Heart left ventricle (tissue), 16 donors: ENCODE results near the gene A1BG. TPM values are rescaled to one million over a fixed set of nuclear protein-coding genes. Genes with fewer than 3 reads are reported as not detected.
A peak's percentile ranks its signal among the peaks of the same experiment; 100 is the strongest.

Experiments used
- ATAC-seq, 4 donors: fragments of 200-7000 bp; cut with Tn5 transposase; one replicate each; pipeline ENCODE4 v1.9.1; 2020 to 2022; ENCODE audit warnings: moderate library complexity in 4 of 4, mild to moderate bottlenecking in 3 of 4, moderate number of reproducible peaks in 1 of 4
- DNase-seq, 5 donors: peaks; one replicate each; pipeline ENCODE4 v3.0.0-alpha.2; 2020
- H3K27ac ChIP-seq, 12 donors: fragments of 200-600 bp; sonication (generic) in 4 of 12; one replicate each; pipeline versions ENCODE4 v1.5.0 to v1.8.0; 2016 to 2022; ENCODE audit warnings: mild to moderate bottlenecking in 2 of 12
- H3K27me3 ChIP-seq, 9 donors: fragments of 200-600 bp; sonication (generic) in 2 of 9; one replicate each; pipeline versions ENCODE4 v1.5.1 to v1.8.0; 2016 to 2022; ENCODE audit warnings: mild to moderate bottlenecking in 3 of 9
- H3K36me3 ChIP-seq, 9 donors: fragments of 200-600 bp; sonication (generic) in 2 of 9; one replicate each; pipeline versions ENCODE4 v1.5.0 to v1.8.0; 2018 to 2022; ENCODE audit warnings: mild to moderate bottlenecking in 2 of 9
- H3K4me1 ChIP-seq, 12 donors: fragments of 200-600 bp; sonication (generic) in 4 of 12; one replicate each; pipeline versions ENCODE4 v1.5.0 to v1.8.0; 2016 to 2022; ENCODE audit warnings: mild to moderate bottlenecking in 3 of 12
- H3K4me3 ChIP-seq, 12 donors: fragments of 200-600 bp; sonication (generic) in 4 of 12; one replicate each; pipeline versions ENCODE4 v1.5.0 to v1.8.0; 2017 to 2022; ENCODE audit warnings: mild to moderate bottlenecking in 9 of 12, moderate library complexity in 4 of 12
- H3K9me3 ChIP-seq, 12 donors: fragments of 200-600 bp; sonication (generic) in 4 of 12; one replicate each; pipeline versions ENCODE4 v1.5.0 to v1.8.0; 2016 to 2022; ENCODE audit warnings: mild to moderate bottlenecking in 1 of 12
- POLR2A ChIP-seq, 2 donors: fragments of 450-650 bp; IDR thresholded peaks; one replicate each; pipeline ENCODE4 v1.6.1; 2017; ENCODE audit warnings: antibody characterized with exemption in 2 of 2, mild to moderate bottlenecking in 2 of 2, moderate library complexity in 2 of 2
- WGBS, 4 donors: extraction: QIAGEN DNeasy Blood & Tissue Kit in 2 of 4; methylation state at CpG; one replicate each; pipeline versions ENCODE4 v1.1.5 to v1.1.7; 2013 to 2018; 5-methylcytosine and 5-hydroxymethylcytosine counted together
- intact Hi-C, 10 donors: fragments of 100-400 bp; cut with DNase I; formaldehyde crosslinking; loops; one replicate each; pipeline versions ENCODE4 v1.11.1 to v1.14.2; 2022
- polyA plus RNA-seq, 2 donors: library from polyadenylated mRNA; stranded (reverse); fragments of 200-250 nt; gene quantifications; one replicate each; pipeline ENCODE4 v1.2.3, GENCODE V29; 2013
- total RNA-seq, 9 donors: library from RNA; depleted of rRNA in 2 of 9; stranded (reverse); fragments of >200 nt in 2 of 9; fragmentation: NEBNext Ultra II Directional in 3 of 9; extraction: Animal tissue kit (Norgen Biotek cat#: 25700) in 3 of 9; gene quantifications; one replicate each; pipeline versions ENCODE4 v1.1.0 to v1.2.4, GENCODE V29; 2016 to 2023
- TF ChIP-seq, protein P1 (sequence below), 12 donors: fragments of 200-600 bp; sonication (generic) in 4 of 12; IDR thresholded peaks; one replicate each; pipeline versions ENCODE4 v1.5.0 to v1.8.0; 2018 to 2022; ENCODE audit warnings: antibody characterized with exemption in 12 of 12, mild to moderate bottlenecking in 5 of 12
- donor health status: ischemic (EF 13 %, LVEDD 7.1; RV severe dilation, severe dysfunction).
- donor health status: healthy with polysubstance abuse.
- donor health status: DM: no; HTN: yes; CAD: no.
- donor health status: DM: no; HTN: no; CAD: no.
- donor health status: ischemic (EF 25% LVEDD 6.9; RV normal size, moderate dysfunction).
- donor health status: ischemic (EF 25% LVEDD 5.7; RV mildly dilated, moderate dysfunction).
- donor health status: healthy.
- donor health status: DM: yes; HTN: yes; CAD: no.
- donor health status: ischemic (EF 35%, LVEDD 5.7; RV mildly dilated, moderate dysfunction).
- donor health status: nonischemic (EF 11% LVEDD 7.7; RV severe dilation, severe dysfunction).
- donor health status: DM: yes; HTN: yes; CAD: no.
- donor health status: PGD.
- donor health status: ischemic (EF 29% LVEDD 5.4; RV normal size, mild dysfunction).
- donor health status: nonischemic (EF 23%, LVEDD 6.1; RV moderate dilation, normal function).

A1BG gene
- total and polyA plus RNA-seq, 11 donors = 0.23 to 6.6 (median 4.0) TPM

DNA sequence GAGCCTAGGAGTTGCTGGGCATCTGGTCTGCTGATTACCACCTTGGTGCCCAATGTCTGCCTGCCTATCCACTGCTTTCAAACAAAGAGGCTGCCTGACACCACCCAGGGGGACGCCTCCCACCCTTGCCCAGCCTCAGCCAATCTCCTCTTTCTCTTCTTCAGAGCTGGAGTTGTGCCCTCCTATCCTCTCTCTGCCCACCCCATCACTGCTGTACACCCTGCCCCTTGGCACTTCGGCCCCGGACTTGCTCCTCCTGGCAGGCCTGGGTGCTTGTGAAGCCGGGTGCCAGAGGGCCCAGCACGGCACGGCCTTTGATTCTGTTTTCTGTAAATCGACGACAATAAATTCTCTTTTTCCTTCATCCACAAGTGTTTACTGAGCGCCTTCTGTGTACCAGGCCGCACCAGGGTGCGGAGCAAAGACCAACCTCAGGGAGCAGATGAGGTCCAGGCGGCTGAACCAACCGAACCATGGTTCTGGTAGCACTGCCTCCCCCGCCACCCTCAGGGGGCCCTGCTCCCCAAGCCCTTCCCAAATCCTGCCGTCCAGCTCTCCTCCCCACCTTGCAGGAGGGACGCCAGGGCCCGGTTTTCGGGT, 47.1 kb upstream of the A1BG start:
- DNase-seq (no peak), ATAC-seq (no peak)
- intact Hi-C loops = loop anchor here in 1 of 10 donors (2.0 kb wide), 1 partner anchor 14 kb away; the partner anchor contains the start of gene RPS5
- H3K27me3 ChIP-seq = peaks cover 5 to 22% (median 16%) of the 10 kb centered on the region in 9 donors
- no peak for TF ChIP-seq POLR2A (IDR thresholded peaks at IDR 0.05)
- TF ChIP-seq, protein P1, sequence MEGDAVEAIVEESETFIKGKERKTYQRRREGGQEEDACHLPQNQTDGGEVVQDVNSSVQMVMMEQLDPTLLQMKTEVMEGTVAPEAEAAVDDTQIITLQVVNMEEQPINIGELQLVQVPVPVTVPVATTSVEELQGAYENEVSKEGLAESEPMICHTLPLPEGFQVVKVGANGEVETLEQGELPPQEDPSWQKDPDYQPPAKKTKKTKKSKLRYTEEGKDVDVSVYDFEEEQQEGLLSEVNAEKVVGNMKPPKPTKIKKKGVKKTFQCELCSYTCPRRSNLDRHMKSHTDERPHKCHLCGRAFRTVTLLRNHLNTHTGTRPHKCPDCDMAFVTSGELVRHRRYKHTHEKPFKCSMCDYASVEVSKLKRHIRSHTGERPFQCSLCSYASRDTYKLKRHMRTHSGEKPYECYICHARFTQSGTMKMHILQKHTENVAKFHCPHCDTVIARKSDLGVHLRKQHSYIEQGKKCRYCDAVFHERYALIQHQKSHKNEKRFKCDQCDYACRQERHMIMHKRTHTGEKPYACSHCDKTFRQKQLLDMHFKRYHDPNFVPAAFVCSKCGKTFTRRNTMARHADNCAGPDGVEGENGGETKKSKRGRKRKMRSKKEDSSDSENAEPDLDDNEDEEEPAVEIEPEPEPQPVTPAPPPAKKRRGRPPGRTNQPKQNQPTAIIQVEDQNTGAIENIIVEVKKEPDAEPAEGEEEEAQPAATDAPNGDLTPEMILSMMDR (IDR thresholded peaks at IDR 0.05) = no peak
- peak overlapping the region in 6 of 12 donors; percentile 7 to 67 (median 45) for H3K27ac ChIP-seq
- no peaks in the 10 kb centered on the region for H3K9me3 ChIP-seq
- H3K4me1 ChIP-seq = peaks cover 3 to 31% (median 14%) of the 10 kb centered on the region in 12 donors
- peaks cover 0 to under 1% (median 0%) of the 10 kb centered on the region in 9 donors for H3K36me3 ChIP-seq
- H3K4me3 ChIP-seq = peak overlapping the region; percentile 21 to 83 (median 64)
- 56 to 63% (median 59%) methylated on average over 13 to 18 of the region's 18 CpGs for WGBS, 4 donors

DNA sequence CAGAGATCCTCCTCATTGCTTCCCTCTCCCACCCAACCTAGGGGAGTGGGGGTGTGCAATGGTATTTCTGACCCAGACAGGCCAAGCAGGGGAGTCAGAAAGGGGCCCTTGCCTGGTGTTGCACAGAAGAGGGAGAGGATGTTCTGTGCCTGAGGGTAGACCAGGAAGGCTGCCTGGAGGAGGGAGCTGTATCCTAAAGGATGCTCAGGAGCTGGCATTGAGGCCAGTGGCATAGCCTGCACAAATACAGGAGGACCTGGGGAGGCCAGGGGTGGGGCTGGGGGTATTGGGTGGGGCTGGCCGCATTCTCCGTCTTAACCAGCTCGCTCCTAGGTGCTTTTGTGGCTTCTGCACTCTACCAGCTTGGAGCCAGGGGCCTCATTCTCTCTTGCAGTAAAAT, 46.6 kb upstream of the A1BG start:
- ATAC-seq = no peak
- TF ChIP-seq, protein P1 (IDR thresholded peaks at IDR 0.05) = no peak
- TF ChIP-seq POLR2A (IDR thresholded peaks at IDR 0.05) = no peak
- intact Hi-C loops = loop anchor here in 1 of 10 donors (2.0 kb wide), 1 partner anchor 13 kb away; the partner anchor contains the start of gene RPS5
- 91 to 100% (median 99%) methylated on average over 2 to 3 of the region's 3 CpGs for WGBS, 4 donors
- Histone ChIP-seq H3K4me3 (no peak overlapping the region), H3K4me1 (peaks cover 3 to 31% (median 14%) of the 10 kb centered on the region in 12 donors), H3K27me3 (peaks cover 5 to 25% (median 16%) of the 10 kb centered on the region in 9 donors), H3K9me3 (no peaks in the 10 kb centered on the region), H3K36me3 (peaks cover 0 to 6% (median 1%) of the 10 kb centered on the region in 9 donors), H3K27ac (no peak overlapping the region)
- no peak for DNase-seq

DNA sequence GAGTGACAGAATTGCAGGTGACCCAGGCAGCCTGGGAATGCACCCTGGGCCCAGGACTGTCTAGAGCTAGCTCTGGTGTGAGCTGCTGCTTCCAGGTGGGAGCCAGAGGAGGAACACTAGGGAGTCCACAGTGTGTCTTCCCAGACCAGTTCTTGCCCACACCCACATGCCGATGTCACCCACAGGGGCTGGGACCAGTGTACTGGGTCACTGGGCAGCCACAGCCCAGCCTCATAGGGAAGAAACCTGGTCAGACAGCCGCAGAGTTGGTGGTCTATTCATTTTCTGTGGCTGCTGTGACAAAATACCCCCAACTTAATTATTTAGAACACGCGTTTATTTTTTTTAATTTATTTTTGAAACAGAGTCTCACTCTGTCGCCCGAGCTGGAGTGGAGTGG, 45.3 kb upstream of the A1BG start:
- DNase-seq = no peak
- no peak overlapping the region for H3K27ac ChIP-seq
- 92 to 98% (median 94%) methylated on average over 5 to 6 of the region's 6 CpGs for WGBS, 4 donors
- H3K4me3 ChIP-seq = no peak overlapping the region
- no peak for ATAC-seq
- H3K9me3 ChIP-seq = no peaks in the 10 kb centered on the region
- peaks cover 3 to 31% (median 14%) of the 10 kb centered on the region in 12 donors for H3K4me1 ChIP-seq
- H3K36me3 ChIP-seq = peaks cover 0 to 20% (median 15%) of the 10 kb centered on the region in 9 donors
- intact Hi-C loops = no loop called here
- peaks cover 5 to 25% (median 16%) of the 10 kb centered on the region in 9 donors for H3K27me3 ChIP-seq
- TF ChIP-seq POLR2A (IDR thresholded peaks at IDR 0.05) = no peak
- TF ChIP-seq, protein P1 (IDR thresholded peaks at IDR 0.05) = no peak

DNA sequence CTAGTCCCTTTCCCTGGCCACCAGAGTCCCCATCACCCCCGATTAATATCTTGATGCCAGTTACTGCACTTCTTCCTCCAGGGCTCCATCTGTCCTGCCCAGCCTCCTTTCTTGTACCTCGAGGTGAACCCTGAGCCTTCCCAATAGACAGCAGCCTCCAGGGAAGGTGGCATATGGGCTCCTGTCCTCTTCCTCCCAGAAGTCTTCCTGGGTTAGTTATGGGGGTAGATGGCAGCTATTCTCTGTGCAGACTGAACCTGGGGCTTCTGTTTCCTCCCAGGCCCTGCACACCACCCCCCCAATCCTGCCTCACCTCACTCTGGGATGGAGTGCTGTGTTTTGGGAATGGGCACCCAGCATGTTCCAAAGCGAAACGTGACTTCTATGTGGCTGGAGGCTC, 44.8 kb upstream of the A1BG start:
- Histone ChIP-seq H3K27me3 (peaks cover 5 to 25% (median 16%) of the 10 kb centered on the region in 9 donors), H3K9me3 (no peaks in the 10 kb centered on the region), H3K4me1 (peaks cover 3 to 31% (median 14%) of the 10 kb centered on the region in 12 donors), H3K36me3 (peaks cover 0 to 24% (median 20%) of the 10 kb centered on the region in 9 donors), H3K27ac (no peak overlapping the region), H3K4me3 (no peak overlapping the region)
- intact Hi-C loops = no loop called here
- TF ChIP-seq, protein P1 (IDR thresholded peaks at IDR 0.05) = no peak
- TF ChIP-seq POLR2A (IDR thresholded peaks at IDR 0.05) = no peak
- no peak for ATAC-seq
- 76 to 88% (median 86%) methylated on average over 4 of the region's 4 CpGs for WGBS, 4 donors
- no peak for DNase-seq
